A673 (cell line): Measurements from ENCODE around the gene ZNF8.

Source experiments
- CTCF ChIP-seq: fragments of 300-800, 200-600 bp; sonication (generic); conservative IDR thresholded peaks from 2 replicates; pipeline ENCODE4 v1.5.1; 2017; ENCODE audit warnings: low read depth, mild to moderate bottlenecking, antibody characterized with exemption, low read length, moderate library complexity, mixed read lengths
- EZH2 ChIP-seq: fragments of 200-600 bp; sonication (generic); IDR thresholded peaks from 2 replicates; pipeline ENCODE4 v1.6.1; 2017; ENCODE audit warnings: borderline replicate concordance, low read depth, mild to moderate bottlenecking, mixed read lengths, antibody characterized with exemption, low read length; ENCODE audit not compliant: poor library complexity, severe bottlenecking

- TF ChIP-seq CTCF (no peak), EZH2 (no peak)
Observed at GRCh38 chr19:58279925-58280316, 1.2 kb downstream of the ZNF8 start.
